HG02798 (cell line): ENCODE results near the gene ATG2A.

ENCODE experiments used
- ATAC-seq: cut with Tn5 transposase; IDR thresholded peaks from one replicate; pipeline ENCODE4 v1.9.1; 2021; ENCODE audit warnings: mild to moderate bottlenecking; ENCODE audit not compliant: unreplicated experiment, poor library complexity

ATG2A gene

DNA sequence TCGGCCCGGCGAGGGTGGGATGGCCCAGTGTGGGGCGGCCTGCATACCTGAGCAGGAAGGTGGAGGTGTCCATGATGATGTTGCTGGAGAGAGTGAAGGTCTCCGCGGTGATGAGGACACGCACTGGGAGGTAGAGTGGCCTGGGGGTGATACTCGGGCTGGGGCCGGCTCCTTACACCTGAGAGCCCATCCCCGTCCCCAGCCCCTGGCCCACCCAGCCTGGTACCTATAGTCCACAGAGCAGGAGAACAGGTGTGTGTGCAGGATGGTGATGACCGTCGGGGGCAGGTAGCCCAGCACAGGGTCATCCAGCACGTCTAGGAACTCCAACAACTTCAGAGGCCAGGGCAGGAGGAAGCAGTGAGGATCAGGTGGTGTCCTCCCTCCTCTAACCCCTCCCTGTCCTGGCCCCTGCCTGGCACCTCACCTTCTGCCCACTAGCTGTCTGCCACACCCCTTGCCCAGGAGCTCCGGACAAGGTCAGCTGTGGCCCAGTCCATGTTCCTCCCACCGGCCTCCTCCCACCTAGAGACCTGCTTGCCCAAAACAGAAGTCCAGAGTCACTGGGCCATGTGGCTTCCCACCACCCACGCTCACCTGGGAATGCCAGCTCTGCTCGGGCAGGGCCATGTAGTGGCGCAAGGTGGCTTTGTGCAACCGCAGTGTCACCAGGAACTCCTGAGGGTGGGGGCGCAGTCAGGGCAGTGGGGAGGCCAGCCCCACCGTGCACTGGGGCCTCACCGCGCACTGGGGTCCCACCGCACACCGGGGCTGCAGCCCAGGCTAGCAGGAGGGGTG, 11.3 kb downstream of the ATG2A start:
- ATAC-seq, result no peak

DNA sequence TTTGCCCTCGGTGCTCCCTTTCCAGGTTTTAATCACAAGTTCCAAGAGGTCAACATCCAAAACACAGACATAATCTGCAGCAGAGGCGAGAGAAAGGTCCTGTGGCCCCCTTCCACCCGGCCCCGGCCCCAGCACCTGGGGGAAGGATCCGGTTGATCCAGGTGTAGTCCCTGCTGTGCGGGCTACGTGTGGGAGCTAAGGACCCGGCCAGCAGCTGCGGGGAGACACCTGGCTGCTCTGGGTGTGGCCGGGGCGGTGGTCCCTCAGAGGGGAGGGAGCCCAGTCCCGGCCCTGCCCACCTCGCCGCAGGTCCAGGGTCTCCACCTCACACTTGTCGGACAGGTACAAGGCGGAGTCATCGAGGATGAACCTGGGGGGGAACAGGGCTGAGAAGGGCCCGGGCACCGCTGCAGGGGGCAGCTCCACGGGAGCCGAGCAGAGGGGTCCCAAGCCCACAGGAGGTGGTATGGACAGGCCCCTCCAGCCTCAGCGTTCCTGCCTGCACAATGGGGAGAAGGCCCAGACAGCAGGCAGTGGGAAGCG, 13.6 kb downstream of the ATG2A start:
- ATAC-seq, result no peak

DNA sequence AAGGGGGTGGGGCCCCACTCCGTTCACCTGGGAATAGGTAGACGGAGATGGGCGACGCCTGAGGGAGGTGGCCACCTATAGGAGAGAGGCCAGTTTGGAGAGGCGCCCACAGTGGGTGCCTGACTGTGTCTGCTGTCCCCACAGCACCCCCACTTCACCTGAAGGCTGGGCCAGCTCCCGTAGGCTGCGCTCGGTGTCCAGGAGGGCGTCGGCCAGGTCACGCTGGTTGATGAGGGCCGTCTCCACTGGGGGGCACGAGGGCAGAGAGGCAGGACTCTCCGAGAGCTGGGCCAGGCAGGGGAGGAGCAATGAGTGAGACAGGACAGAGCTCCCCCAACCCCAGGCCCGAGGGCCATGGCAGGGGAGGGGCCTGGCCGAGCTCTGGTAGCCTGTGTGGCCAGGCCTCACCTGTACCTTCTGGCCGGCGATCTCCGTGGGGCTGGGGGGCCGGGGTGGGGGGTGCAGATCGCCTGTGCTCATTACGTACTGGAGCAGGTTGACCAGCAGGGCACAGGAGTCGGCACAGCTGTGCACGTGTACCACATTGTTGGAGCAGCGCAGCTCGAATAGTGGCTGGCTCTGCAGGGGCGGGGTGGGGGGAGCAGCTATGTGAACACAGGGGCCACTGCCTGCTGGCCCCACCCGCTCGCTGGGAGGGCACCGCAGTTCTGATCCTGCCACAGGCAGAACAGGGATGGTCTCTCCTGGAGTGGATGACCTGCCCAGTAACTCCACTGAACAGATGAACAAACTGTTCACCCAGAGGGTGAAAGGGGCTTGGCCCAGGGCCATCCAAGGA, 14.7 kb downstream of the ATG2A start:
- ATAC-seq, result no peak

- no peak for ATAC-seq
Observed at GRCh38 chr11:64900774-64901173, 16.2 kb downstream of the ATG2A start.

DNA sequence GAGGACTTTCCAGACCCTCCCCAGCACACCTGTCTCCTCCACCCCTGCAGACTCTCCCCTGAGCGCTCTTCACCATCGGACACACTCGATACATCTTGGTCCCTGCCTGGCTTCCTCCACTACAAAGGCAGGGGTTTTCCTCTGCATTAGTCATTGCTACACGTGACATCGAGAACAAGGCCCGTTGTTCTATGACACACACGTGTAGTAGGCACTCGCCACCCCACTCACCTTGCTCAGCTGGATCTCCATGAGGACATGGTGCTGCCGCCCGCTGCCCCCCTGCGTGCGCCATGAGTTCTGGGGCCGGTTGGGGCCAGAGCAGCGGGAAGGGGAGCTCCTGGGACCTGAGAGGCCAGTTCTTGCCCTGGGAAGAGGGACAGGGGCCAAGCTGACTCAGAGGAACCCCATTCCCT, 16.7 kb downstream of the ATG2A start:
- ATAC-seq, result peak; percentile 38

DNA sequence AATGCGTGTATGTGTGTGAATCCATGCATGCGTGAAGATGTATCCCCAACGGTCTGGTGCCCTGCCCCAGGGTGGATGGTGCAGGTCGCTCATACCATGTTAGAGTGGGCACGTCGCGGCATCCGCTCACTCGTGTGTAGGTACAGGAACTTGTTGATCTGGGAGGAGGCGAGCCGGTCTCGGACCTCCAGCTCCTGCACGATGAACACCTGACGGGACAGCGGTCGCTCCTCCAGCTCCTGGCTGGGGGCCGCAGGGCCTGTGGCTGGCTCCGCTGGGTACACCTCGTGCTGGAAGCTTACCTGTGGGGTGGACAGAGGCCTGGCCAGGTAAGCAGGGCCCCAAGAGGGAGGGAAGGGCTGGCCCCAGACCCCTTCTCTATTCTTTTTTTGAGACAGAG, 18.5 kb downstream of the ATG2A start:
- no peak for ATAC-seq

- ATAC-seq, result no peak
Observed at GRCh38 chr11:64898076-64898445, 18.9 kb downstream of the ATG2A start.

- ATAC-seq, result no peak
Observed at GRCh38 chr11:64897381-64898075, 19.5 kb downstream of the ATG2A start.

DNA sequence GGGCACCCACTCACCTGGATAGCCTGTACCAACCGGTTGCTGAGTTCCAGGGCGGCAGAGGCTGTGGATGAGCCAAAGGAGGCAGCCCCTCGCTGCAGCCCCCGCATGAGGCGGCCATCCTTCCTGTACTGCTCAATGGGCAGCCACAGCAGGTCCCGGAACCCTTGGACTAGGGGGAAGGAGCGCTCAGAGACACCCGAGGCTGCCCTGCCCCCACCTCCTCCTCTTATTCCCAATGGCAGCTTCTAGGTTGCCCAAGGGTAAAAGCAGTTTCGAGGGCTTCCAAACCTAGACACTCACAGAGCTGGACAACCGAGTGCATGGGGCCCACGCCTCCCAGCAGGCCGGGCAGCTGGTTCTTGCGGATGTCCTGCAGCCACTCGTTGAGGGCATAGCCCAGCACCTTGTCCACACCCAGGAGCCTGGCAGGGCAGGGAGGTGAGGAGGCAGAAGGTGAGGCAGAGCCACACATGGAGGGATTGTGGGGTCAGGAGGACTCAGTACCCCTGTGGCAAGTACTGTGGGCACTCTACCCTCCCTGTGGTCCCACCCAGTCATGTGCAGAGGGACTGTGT, 20.5 kb downstream of the ATG2A start:
- ATAC-seq, result no peak

DNA sequence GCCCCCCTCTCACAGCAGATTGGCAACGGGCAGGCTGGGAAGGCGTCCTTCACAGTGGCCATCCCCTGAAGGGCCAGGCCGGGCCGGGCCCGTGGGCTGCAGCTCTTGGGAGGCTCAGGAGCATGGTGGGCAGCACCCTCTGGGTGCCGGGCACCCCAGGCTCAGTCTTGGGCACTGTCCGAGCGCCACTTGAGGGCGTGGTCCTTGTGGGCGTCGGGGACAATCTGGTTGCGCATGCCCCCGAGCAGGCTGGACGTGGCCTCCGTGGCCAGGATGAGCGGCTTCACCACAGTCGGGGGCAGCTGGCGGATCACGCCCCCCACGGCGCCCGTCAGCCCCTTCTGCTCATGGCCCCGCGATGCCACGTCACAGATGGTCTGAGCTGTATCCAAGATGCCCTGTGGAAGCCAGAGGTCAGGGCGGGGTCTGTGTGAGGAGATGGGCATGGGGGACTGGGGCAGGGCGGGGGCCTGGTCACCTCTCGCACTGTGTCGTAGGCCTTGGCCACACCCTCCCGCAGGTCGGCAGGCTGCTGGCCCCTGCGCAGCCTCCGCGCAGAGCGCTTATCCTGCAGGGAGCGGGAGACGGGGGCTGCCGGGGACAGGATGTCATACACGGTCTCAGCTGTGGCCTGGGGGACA, 22.1 kb downstream of the ATG2A start:
- ATAC-seq, result no peak

GRCh38 chr11:64894070-64894811, 22.8 kb downstream of the ATG2A start:
- ATAC-seq, result peak; percentile 68

GRCh38 chr11:64893194-64894069, 23.6 kb downstream of the ATG2A start:
- ATAC-seq, result no peak

- no peak for ATAC-seq
Observed at GRCh38 chr11:64892838-64893193, 24.2 kb downstream of the ATG2A start.

DNA sequence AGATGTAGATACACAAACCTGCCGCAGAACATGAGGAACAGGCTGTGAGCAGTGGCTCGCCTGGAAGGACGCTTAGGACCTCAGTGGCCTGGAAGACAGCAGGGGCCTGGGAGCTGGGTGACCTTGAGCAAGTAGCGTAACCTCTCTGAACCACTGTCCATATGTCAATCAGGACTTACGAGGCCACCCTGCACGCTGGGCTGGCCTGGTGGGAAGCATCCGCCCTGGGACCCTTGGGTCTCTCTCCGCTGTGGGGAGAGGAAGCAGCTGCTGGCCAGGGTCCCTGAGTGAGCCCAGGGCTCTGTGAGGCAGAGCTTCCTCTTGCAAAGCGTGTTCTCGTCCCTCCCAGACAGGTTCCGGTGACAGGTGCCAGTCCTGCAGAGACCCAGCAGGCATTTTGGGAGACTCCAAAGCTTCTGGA, 24.6 kb downstream of the ATG2A start:
- ATAC-seq, result no peak

GRCh38 chr11:64891880-64892279, 25.1 kb downstream of the ATG2A start:
- no peak for ATAC-seq

- ATAC-seq, result no peak
Observed at GRCh38 chr11:64891215-64891848, 25.7 kb downstream of the ATG2A start.

GRCh38 chr11:64890522-64890939, 26.5 kb downstream of the ATG2A start:
- no peak for ATAC-seq
